RWPE2 (cell line): Measurements from ENCODE around the gene HCFC2.
A peak's percentile ranks its signal among the peaks of the same experiment; 100 is the strongest.

ENCODE experiments used
- ATAC-seq: fragments of 200-7000 bp; cut with Tn5 transposase; 3 replicates; pipeline ENCODE4 v1.9.1; 2021; ENCODE audit warnings: low read depth
- DNase-seq: peaks from one replicate; pipeline ENCODE4 v3.0.0-alpha.2; 2020; ENCODE audit warnings: low spot score
- H3K27ac ChIP-seq: fragments of 450-650 bp; 2 replicates; pipeline ENCODE4 v1.5.1; 2017; ENCODE audit warnings: mild to moderate bottlenecking; ENCODE audit not compliant: poor library complexity, severe bottlenecking
- H3K27me3 ChIP-seq: fragments of 250-450 bp; sonication (Bioruptor Pico); 2 replicates; pipeline ENCODE4 v1.5.1; 2021; ENCODE audit warnings: mild to moderate bottlenecking, moderate library complexity; ENCODE audit not compliant: insufficient read depth, poor library complexity, severe bottlenecking
- H3K36me3 ChIP-seq: fragments of 250-450 bp; sonication (Bioruptor Pico); 2 replicates; pipeline ENCODE4 v1.5.1; 2020; ENCODE audit warnings: low read depth, mild to moderate bottlenecking, moderate library complexity
- H3K4me1 ChIP-seq: fragments of 250-450 bp; sonication (Bioruptor Pico); 2 replicates; pipeline ENCODE4 v1.5.1; 2021; ENCODE audit warnings: mild to moderate bottlenecking, moderate library complexity; ENCODE audit not compliant: insufficient read depth, poor library complexity, severe bottlenecking
- H3K4me3 ChIP-seq: fragments of 250-450 bp; sonication (Bioruptor Pico); 2 replicates; pipeline ENCODE4 v1.5.1; 2021; ENCODE audit warnings: mild to moderate bottlenecking, moderate library complexity; ENCODE audit not compliant: severe bottlenecking
- H3K9me3 ChIP-seq: fragments of 250-450 bp; sonication (Bioruptor Pico); 2 replicates; pipeline ENCODE4 v1.5.1; 2021; ENCODE audit warnings: mild to moderate bottlenecking, moderate library complexity; ENCODE audit not compliant: severe bottlenecking
- TF ChIP-seq, protein P1 (sequence below): fragments of 450-650 bp; IDR thresholded peaks from one replicate; pipeline ENCODE4 v1.5.1; 2017; ENCODE audit warnings: mild to moderate bottlenecking, moderate library complexity; ENCODE audit not compliant: poor library complexity, severe bottlenecking

The HCFC2 gene

DNA sequence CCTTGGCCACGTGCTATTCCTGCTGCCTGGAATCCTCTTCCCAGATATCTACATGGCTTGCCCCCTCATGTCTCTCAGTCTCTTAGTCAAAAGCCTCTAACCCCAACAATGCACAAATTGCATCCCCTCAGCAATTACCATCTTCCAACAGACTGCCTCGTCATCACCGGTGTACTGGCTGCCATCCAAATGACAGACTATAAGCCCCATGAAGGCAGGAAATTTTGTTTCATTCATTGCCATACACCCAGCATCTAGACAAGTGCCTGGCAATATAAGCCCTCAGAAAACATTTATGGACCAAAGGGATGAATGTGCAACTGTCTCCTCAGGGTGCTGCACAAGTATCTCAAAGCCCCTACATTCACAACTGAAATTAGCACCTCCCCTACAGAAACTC, 20.2 kb upstream of the HCFC2 start:
- H3K27me3 ChIP-seq, result no peaks in the 10 kb centered on the region
- H3K9me3 ChIP-seq, result no peaks in the 10 kb centered on the region
- H3K36me3 ChIP-seq, result no peaks in the 10 kb centered on the region
- peaks cover 9% of the 10 kb centered on the region for H3K4me1 ChIP-seq
- DNase-seq (no peak), ATAC-seq (no peak)
- no peak overlapping the region for H3K27ac ChIP-seq
- no peak overlapping the region for H3K4me3 ChIP-seq
- TF ChIP-seq, protein P1, sequence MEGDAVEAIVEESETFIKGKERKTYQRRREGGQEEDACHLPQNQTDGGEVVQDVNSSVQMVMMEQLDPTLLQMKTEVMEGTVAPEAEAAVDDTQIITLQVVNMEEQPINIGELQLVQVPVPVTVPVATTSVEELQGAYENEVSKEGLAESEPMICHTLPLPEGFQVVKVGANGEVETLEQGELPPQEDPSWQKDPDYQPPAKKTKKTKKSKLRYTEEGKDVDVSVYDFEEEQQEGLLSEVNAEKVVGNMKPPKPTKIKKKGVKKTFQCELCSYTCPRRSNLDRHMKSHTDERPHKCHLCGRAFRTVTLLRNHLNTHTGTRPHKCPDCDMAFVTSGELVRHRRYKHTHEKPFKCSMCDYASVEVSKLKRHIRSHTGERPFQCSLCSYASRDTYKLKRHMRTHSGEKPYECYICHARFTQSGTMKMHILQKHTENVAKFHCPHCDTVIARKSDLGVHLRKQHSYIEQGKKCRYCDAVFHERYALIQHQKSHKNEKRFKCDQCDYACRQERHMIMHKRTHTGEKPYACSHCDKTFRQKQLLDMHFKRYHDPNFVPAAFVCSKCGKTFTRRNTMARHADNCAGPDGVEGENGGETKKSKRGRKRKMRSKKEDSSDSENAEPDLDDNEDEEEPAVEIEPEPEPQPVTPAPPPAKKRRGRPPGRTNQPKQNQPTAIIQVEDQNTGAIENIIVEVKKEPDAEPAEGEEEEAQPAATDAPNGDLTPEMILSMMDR, result no peak

DNA sequence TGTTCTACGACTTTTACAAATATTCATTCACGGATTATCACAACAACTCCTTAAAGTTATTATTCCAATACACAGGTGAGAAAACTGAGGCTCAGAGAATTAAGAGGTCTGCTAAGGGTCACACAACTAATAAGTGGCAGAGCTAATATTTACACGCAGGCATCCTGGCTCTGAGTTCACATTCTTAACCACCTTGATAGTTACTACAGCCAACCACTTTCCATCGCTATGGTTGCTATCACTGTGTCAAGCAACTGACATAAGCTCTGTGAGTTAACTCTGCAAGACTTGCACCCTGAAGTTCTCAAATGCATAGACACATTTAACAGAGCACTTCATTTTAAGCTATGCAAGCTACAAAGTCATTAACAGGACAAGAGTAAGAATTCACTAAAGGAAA, 18.0 kb upstream of the HCFC2 start:
- Histone ChIP-seq H3K9me3 (no peaks in the 10 kb centered on the region), H3K27ac (no peak overlapping the region), H3K36me3 (no peaks in the 10 kb centered on the region), H3K4me1 (peaks cover 16% of the 10 kb centered on the region), H3K4me3 (no peak overlapping the region), H3K27me3 (no peaks in the 10 kb centered on the region)
- TF ChIP-seq, protein P1, result no peak
- ATAC-seq (no peak), DNase-seq (no peak)

DNA sequence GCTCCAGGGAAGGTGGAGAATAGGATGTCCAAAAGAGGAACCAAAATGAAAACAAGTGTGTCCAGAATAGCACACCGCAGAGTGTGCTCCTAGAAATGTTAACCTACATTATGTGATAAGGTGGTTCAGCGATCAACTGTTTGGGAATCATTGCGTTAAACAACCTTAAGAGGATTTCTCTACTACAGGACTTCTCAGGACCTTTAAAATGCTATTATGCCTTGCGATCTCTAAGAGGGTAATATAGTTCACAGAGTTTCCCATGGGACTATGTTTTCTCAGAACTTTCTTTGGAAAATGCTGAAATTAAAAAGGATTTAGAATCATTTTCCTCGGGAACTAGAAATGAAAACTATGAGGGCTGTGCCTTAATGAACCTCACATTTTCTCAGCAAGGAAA, 16.2 kb upstream of the HCFC2 start:
- TF ChIP-seq, protein P1, result no peak
- Histone ChIP-seq H3K4me1 (peaks cover 16% of the 10 kb centered on the region), H3K27me3 (no peaks in the 10 kb centered on the region), H3K36me3 (no peaks in the 10 kb centered on the region), H3K27ac (no peak overlapping the region), H3K4me3 (no peak overlapping the region), H3K9me3 (no peaks in the 10 kb centered on the region)
- no peak for DNase-seq
- no peak for ATAC-seq

DNA sequence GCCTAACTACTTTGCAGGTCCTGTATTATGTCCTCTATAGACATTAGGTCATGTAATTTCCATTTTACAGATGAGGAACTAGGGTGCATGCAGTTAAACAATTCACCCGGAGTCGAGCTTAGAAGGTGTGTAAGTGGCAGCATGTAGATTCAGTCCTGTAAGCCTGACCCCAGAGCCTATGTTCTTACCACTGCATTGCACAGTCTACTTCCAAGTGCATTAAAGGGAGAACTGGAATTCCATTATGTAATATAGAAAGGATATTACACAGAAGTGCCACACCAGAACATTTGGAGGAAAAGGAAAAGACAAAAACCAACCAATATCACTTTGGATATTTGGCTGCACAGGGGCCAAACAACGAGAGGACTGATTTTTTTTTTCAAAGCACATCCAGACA, 15.5 kb upstream of the HCFC2 start:
- DNase-seq (no peak), ATAC-seq (no peak)
- H3K27ac ChIP-seq, result peak overlapping the region; percentile 43
- no peaks in the 10 kb centered on the region for H3K27me3 ChIP-seq
- H3K4me3 ChIP-seq, result peak overlapping the region; percentile 31
- no peaks in the 10 kb centered on the region for H3K36me3 ChIP-seq
- H3K9me3 ChIP-seq, result no peaks in the 10 kb centered on the region
- TF ChIP-seq, protein P1, result no peak
- H3K4me1 ChIP-seq, result peaks cover 16% of the 10 kb centered on the region

DNA sequence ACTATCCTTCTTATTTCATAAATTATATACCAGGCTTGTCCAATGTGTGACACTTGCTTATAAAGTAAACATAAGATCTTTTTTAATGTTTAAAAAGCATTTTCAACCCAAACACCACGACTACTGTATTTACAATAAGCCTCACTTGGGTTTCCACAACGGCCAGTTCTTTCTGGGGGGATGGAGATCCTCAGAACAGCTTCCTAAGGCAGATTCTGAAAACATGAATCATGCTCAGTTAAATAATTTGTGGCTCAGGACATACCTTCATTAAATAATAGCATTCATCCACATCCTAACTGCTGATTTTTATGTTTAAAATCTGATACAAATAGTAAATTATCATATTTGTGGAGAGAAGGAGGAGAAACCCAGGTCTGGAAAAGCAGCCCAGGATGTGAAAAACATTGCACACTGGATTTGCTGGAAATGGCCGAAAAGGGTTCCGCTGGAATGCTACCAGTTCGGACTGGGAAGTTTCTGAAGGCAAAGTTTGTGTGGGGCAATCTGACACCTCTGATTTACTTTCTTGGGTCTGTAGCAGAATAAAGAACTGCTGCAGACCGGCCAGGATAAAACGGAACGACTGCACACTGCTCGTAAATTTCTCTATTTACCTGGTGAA, 14.9 kb upstream of the HCFC2 start:
- H3K4me1 ChIP-seq, result peaks cover 16% of the 10 kb centered on the region
- DNase-seq (no peak), ATAC-seq (peak; percentile 52)
- H3K27me3 ChIP-seq, result no peaks in the 10 kb centered on the region
- TF ChIP-seq, protein P1, result no peak
- peak overlapping the region; percentile 43 for H3K27ac ChIP-seq
- H3K4me3 ChIP-seq, result peak overlapping the region; percentile 31
- H3K36me3 ChIP-seq, result no peaks in the 10 kb centered on the region
- no peaks in the 10 kb centered on the region for H3K9me3 ChIP-seq
